ENCODE data around the gene OR7G1. TPM values are rescaled to one million over a fixed set of nuclear protein-coding genes. Genes with fewer than 3 reads are reported as not detected.

The OR7G1 gene
- not detected in 5 replicates for total RNA-seq (2022; extraction: Qiagen RNA extraction; ENCODE audit: low read depth)

GRCh38 chr19:9115307-9115813 is at the start of gene OR7G1:
TSS of gene OR7G1 (minus strand) at chr19:9115763. CDS start at chr19:9115763, 0 bp downstream.

GRCh38 chr19:9140159-9140874 is 24.8 kb upstream of the OR7G1 start, which contains the start of gene ZNF317:
TSS of gene ZNF317 (plus strand) at chr19:9140397. CDS start at chr19:9156017, 15,620 bp downstream.

GRCh38 chr19:9126900-9127405 is 11.4 kb upstream of the OR7G1 start, which contains the start of gene OR7G3:
TSS of gene OR7G3 (minus strand) at chr19:9126950. CDS start at chr19:9126950, 0 bp downstream.

GRCh38 chr19:9107375-9107774 is 8.2 kb downstream of the OR7G1 start, which contains the start of gene OR7G2:
TSS of gene OR7G2 (minus strand) at chr19:9107475. CDS start at chr19:9103243, 4,232 bp downstream.

GRCh38 chr19:9086761-9087160 is 28.8 kb downstream of the OR7G1 start, which contains the start of gene OR1M1:
TSS of gene OR1M1 (plus strand) at chr19:9087061. CDS start at chr19:9093245, 6,184 bp downstream.

Other genes with a start within 250 kb of the OR7G1 start
- gene MUC16, start 105.4 kb downstream of the OR7G1 start, total RNA-seq (2022; extraction: Qiagen RNA extraction; ENCODE audit: low read depth), result under 0.01 to 0.09 TPM (median 0.06 TPM) in 4 of 5 replicates, not detected in the other
- gene OR1M1, start 28.7 kb downstream of the OR7G1 start, total RNA-seq (2022; extraction: Qiagen RNA extraction; ENCODE audit: low read depth), result not detected in 5 replicates
- gene OR7G2, start 8.3 kb downstream of the OR7G1 start, total RNA-seq (2022; extraction: Qiagen RNA extraction; ENCODE audit: low read depth), result not detected in 5 replicates
- gene OR7G3, start 11.2 kb upstream of the OR7G1 start, total RNA-seq (2022; extraction: Qiagen RNA extraction; ENCODE audit: low read depth), result not detected in 5 replicates
- gene ZNF317, start 24.6 kb upstream of the OR7G1 start, total RNA-seq (2022; extraction: Qiagen RNA extraction; ENCODE audit: low read depth), result 16.4 to 20.9 TPM (median 18.9 TPM) in 5 replicates
- gene OR7D2, start 63.2 kb upstream of the OR7G1 start, total RNA-seq (2022; extraction: Qiagen RNA extraction; ENCODE audit: low read depth), result not detected in 5 replicates
- gene OR7D4, start 103.8 kb upstream of the OR7G1 start, total RNA-seq (2022; extraction: Qiagen RNA extraction; ENCODE audit: low read depth), result not detected in 5 replicates
- gene OR7E24, start 135.2 kb upstream of the OR7G1 start, total RNA-seq (2022; extraction: Qiagen RNA extraction; ENCODE audit: low read depth), result not detected in 5 replicates
- 1.1 to 2.0 TPM (median 1.4 TPM) in 5 replicates for gene ZNF699, start 194.1 kb upstream of the OR7G1 start, total RNA-seq (2022; extraction: Qiagen RNA extraction; ENCODE audit: low read depth)
- 4.8 to 7.3 TPM (median 5.8 TPM) in 5 replicates for gene ZNF559, start 208.4 kb upstream of the OR7G1 start, total RNA-seq (2022; extraction: Qiagen RNA extraction; ENCODE audit: low read depth)
- 0.30 to 0.74 TPM (median 0.62 TPM) in 5 replicates for gene ZNF177, start 247.2 kb upstream of the OR7G1 start, total RNA-seq (2022; extraction: Qiagen RNA extraction; ENCODE audit: low read depth)

All from A549 treated with ZK216348 at 1 μM for 4 hours (cell line).